HG03565 (cell line): ENCODE data around the gene GALNT6.

ENCODE experiments used
- ATAC-seq: cut with Tn5 transposase; IDR thresholded peaks from one replicate; pipeline ENCODE4 v1.9.1; 2021; ENCODE audit warnings: mild to moderate bottlenecking, moderate library complexity; ENCODE audit not compliant: unreplicated experiment

GALNT6 gene

DNA sequence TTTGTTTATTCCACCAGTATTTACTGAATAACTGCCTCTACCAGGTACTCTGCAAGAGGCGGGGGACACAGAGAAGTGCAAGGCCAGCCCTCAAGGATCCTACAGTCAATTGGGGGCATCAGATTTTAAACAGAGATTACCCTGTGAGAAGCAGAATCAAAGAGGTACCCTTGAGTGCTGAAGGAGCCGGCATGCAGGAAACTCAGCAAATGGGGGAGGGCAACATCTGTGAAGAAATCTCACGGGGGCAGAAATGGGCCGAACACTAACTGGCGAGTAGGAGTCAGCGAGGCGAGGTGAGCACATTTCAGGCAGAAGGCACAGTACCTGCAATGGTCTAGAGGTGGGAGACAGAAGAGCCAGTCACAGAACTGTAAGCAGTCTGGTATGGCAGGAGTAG, 9.0 kb downstream of the GALNT6 start:
- ATAC-seq = no peak

DNA sequence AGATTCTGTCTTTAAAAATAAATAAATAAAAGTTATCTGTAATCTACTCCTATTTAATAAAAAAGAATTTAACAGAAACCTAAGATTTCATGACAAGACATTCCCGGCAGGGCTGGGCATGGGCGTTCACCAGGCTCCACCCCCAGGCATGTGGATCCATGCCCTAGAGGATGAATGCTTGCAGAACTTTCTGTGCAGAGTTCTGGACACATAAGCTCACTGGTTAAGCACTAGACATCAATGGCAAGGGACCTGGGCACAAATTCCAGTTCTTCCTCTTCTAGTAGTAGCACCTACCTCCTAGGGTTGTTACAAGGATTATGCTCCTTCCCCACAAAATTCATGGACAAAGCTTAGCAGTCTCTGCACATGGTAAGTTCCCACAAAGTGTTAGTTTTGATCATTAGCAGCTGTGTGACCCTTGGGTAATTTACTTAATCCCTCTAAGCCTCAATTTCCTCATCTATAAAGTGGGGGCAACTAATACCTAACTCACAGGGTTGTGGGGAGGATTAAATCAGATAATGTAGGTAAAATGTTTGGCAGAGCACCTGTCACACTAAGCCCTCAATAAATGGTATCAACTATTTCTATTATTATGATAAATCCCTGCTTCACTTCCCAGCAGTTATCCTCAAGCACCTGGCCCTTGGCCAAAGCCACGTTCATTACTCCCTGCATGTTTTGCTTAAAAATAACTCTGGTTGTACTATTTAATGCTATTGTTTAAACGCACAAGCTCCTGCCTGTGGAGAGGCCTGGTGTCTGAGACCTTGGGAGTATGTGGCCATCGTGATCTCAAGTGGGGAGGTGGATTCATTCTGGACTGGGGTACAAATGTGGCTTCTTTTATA, 9.8 kb downstream of the GALNT6 start:
- no peak for ATAC-seq

DNA sequence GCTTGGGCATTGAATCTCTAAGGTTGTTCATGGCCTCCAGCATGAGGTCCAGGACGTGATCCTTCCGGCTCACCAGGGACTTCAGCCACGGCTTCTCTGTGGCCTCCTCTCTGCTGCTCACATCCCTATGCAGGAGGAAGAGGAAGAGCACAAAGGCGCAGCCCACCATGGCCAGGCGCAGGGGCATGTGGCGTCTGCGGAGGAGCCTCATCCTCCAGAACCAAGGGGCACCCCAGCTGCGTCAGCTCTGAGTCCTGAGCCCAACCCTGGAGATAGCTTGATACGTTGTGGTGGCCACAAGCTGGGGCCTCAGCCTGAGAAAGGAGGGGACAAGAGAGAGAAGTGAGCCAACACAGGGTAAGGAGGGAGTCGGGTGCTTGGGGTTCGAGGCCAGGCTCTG, 11.6 kb downstream of the GALNT6 start:
- ATAC-seq = no peak

DNA sequence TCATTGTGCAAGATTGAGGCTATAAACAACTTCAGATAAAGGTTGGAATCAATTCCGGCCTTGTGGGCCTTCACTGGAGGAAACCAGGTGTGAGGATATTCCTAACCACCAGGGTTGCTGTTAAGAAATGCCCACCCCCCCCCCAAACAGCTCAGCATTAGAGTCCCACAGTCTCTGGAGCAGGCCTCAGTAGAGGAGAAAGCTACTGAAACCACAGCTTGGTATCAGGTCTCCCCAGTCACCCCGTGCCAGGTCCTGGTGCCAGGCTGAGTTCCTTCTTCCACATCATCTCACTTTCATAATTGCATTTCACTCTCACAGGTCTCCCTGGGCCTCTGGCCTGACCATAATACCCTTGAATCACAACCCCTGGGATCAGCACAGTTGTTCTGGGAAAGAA, 12.5 kb downstream of the GALNT6 start:
- no peak for ATAC-seq

DNA sequence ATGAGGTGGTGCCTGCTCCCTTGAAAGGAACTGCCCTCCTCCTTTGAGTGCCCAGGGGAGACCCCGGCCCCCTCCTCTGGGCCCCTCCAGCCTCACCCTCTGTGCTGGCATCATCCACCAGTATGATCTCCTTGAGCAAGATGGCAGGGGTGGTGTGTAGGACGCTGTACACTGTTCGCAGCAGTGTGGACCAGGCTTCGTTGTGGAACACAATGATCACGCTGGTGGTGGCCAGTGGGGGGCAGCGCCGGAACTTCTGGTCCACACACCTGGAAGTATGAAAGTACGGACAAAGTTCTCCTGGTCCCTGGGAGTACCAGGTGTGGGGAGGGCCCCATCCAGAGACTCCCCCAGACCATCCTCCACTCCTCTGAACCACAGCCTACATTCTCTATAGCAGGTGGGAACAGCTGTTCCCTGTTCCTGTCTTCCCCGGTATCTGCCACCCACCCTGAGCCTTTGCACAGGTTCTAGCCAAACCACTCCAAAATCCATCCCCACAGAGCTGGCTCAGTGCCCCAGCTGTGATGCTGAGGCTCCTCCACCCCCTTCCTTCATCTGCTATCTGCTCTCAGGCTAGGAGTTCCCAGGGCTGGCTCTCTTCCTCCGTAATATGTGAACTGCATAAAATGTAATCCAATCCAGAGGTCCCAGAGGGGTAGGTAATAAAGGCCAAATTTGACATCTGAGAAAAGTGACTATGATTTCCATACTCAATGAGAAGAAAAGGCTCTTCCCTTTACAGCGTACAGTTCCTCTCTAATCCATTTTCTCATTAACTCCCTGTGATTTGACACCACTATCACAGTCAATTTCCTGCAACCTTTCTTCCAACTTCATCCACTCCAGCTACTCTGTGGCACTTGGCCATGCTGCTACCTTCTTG, 13.9 kb downstream of the GALNT6 start:
- no peak for ATAC-seq

DNA sequence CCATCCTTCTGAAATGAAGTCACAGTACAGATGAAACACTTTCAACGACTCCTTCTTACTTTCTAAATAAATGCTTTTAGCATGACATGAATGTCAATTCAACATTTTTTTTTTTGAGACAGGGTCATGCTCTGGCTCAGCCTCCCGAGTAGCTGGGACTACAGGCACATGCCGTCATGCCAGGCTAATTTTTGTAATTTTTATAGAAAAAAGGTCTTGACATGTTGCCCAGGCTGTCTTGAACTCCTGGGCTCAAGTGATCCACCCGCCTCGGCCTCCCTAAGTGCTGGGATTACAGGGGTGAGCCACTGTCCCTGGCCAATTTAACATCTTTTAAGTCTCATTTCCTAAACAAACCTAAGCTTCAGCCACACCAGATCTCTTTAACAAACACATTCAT, 16.4 kb downstream of the GALNT6 start:
- no peak for ATAC-seq

DNA sequence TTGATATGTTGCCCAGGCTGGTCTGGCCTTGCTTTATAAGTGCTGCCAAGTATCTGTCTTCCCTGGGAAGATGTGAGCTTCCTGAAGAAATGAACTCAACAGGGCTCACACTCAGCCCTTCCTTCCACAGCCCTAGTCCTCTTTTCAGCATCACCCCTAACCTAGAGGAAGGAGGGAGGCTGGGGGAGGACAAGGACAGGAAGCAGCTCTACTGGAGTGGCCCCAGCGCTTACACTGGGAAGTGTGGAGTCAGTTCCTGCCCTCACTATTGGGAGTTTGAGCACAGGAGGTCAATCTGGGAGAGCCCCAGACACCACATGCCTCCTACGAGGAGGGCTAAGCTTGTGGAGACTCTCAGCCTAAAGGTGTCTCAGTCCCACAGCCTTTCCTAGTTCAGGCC, 16.8 kb downstream of the GALNT6 start:
- ATAC-seq = no peak

DNA sequence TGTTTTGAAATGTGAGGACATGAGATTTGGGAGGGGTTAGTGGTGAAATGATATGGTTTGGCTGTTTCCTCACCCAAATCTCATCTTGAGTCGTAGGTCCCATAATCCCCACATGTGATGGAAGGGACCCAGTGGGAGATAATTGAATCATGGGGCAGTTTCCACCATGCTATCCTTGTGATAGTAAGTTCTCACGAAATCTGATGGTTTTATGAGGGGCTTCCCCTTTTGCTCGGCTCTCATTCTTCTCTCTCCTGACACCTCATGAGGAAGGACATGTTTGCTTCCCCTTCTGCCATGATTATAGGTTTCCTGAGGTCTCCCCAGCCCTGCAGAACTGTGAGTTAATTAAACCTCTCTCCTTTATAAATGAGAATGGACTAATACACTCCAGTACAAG, 18.0 kb downstream of the GALNT6 start:
- ATAC-seq = no peak

DNA sequence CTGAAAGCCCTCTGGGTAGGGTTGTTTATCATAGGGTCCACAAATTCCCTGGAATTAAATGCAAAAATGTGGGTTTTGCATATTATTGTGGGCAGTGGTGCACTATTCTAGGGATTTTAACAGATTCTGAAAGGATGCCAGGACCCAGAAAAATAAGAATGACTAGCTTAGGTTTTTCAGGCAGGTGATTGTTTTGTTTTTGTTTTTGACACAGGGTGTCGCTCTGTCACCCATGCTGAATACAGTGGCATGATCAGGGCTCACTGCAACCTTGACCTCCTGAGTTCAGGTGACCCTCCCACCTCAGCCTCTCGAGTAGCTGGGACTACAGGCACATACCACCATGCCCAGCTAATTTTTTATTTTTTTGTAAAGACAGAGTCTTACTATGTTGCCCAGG, 19.2 kb downstream of the GALNT6 start:
- no peak for ATAC-seq

DNA sequence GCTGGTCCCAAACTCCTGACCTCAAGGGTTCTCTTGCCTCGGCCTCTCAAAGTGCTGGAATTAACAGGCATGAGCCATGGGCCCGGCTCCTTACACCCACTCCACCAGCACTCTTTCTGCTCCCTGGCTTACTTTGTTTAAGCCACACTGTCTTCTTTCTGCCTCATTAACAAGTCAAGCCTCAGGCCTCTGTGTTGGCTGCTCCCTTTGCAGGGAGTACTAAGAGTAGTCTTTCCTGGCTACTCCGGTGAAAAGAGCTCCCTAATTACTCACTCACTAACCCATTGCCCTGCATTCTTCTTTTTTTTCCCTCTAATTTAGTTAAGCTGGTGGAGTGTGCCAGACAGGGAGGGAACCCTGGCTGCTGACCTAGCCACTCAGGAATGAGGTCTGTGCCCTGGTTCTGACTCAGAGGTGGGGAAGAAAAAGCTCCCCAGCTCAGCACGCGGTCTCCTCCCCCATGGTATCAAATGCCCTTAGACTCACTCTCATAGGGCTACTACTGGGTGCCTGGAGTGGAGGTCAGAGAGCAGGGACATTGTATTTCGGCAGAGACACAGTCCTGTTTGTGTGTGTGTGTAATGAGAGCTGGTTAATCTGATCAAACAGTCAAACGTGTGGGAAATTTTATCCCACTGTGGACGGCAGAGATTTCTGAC, 19.8 kb downstream of the GALNT6 start:
- no peak for ATAC-seq

DNA sequence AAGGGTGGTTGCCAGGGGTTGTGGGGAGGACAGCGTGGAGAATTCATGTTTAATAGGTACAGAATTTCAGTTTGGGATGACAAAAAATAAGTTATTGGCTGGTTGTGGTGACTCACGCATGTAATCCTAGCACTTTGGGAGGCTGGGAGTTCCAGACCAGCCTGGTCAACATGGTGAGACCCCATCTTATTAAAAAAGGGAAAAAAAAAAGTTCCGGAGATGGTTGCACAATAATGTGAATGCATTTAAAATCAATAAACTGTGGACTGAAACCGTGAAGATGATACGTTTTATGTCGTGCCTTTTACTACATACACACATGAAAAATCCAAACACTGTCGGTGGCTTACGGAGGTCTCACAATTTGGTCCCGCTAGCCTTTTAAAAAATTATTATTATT, 20.5 kb downstream of the GALNT6 start:
- ATAC-seq = no peak

DNA sequence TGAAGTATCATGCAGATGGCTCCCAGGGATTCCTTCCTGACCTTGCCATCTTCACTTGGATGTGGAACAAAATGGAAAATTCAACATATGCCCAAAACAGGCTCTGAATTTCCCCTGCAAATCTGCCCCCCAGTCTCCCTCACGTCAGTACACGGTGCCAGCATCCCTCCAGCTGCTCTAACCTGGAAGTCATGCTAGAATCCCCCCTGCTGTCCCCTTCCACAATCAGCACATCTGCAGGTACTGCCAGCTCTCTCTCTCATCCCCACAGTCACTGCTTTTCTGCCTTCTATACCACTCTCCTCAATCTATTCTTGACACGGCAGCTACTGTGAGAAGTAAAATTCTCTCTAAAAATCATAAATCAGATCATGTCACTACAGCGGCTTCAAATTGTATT, 21.6 kb downstream of the GALNT6 start:
- no peak for ATAC-seq

DNA sequence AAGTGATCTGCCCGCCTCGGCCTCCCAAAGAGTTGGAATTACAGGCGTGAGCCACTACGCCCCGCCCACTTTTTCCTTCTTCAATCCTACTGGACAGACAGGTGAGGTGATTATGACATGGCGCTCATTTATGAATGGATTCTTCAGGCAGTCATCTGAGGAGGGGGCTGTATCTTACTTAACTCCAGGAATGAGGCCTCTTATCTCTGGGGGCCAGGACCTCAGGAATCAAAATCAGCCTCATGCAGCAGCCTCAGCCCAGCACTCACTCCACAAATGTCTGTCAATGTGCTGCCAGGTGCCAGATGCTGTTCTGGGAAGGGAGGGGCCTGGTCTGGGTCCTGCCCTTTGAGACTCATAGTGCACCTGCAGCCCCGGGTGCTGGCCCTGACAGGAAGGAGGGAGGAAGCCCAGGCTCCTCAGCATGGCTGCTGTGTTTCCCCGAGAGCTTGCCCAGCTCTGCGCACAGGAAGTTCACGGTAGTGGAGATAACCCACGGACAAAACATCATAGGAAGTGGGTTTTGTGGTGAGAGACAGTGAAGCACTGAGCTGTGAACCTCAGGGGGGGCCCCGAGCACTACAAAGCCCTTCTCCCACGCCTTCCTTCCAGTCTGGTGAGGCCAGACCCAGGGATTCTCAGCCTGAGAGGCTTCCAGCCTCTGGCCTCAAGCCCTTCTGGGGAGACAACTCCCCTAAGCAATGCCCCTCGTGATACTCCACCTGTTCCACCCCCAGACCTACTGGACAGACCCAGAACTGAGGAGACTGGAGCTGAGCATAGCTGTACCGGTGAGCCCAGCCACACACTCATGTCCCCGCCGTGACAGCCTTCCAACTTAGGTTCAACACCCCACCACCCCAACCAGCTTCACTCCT, 22.3 kb downstream of the GALNT6 start:
- peak; percentile 97 for ATAC-seq

DNA sequence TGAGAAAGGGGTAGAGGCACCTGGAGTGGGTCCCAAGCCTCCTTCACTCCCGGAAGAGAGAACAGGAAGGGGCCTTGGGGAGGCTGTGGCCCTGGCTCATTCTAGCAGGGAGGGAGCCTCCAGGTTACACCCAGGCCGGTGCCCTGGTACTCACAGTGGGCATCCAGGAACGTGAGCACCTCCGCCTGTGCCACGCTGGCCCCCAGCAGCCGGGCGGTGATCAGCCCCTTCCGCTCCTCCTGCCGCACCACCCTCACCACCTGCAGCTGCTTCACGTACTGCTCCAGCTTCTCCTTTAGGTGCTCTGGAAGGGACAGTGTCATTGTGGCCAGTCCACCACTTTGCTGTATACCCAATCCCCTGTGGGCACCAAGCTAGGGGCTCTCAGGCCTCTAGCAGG, 25.9 kb downstream of the GALNT6 start:
- ATAC-seq = no peak

DNA sequence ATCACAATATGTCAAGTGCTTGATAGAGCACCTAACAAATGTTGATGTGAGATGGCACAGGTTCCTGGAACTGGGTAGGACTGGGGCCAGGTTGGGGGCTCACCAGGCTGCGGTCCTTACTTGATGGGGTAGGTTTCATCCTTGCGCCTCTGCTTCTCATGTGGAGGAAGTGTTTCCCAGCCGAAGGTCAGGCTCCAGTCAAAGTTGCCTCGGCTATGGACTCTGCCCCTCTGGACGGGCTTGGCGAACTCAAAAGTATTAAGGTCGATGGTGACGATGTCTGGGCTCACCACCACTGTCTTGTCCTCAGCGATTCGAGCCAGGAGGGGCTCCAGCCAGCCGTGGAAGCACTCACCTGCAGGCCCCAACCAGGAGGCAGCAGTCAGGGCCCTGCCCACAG, 27.2 kb downstream of the GALNT6 start:
- no peak for ATAC-seq

DNA sequence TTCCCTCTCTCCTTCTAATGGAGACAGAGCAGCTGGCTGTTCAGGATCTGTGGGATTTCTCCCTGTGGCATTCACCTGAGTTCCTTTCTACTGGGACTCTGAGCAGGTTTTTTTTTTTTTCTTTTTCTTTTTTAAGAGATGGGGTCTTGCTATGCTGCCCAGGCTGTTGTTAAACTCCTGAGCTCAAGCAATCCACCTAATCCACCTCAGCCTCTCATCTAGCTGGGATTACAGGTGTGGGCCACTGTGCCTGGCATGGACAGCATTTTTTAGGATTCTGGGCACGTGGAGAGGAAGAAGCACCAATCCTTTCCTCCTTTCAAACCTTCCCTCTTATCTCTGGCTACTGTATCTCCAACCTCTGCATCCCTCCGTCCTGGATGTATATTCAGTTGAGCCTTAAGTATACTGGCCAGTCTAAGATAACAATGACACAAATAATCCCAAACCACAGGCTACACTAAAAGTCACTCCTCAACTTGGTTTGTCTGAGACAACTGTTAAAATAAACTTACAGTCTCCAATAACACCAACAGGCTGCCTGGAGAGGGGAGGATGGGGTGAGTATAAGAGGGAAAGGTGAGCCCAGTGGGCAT, 28.4 kb downstream of the GALNT6 start:
- no peak for ATAC-seq

DNA sequence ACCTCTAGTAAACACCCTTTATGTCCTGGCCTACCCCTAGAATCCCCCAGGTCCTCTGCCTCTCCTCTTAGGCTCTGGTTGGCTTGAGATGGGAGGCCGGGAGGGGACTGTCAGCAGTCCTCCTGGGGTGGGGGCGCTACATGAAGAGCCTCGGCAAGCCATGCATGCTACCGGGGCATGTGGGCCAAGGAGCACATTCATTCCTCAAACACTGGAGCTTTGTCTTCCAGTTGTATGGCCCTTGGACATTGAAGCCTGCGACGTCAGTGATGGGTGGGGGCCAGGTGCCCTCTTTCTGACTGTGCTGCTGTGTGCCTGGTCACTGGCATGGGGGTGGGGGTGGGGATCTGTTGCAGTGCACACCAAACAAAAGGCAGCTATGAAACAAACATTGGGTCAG, 28.9 kb downstream of the GALNT6 start:
- ATAC-seq = no peak

DNA sequence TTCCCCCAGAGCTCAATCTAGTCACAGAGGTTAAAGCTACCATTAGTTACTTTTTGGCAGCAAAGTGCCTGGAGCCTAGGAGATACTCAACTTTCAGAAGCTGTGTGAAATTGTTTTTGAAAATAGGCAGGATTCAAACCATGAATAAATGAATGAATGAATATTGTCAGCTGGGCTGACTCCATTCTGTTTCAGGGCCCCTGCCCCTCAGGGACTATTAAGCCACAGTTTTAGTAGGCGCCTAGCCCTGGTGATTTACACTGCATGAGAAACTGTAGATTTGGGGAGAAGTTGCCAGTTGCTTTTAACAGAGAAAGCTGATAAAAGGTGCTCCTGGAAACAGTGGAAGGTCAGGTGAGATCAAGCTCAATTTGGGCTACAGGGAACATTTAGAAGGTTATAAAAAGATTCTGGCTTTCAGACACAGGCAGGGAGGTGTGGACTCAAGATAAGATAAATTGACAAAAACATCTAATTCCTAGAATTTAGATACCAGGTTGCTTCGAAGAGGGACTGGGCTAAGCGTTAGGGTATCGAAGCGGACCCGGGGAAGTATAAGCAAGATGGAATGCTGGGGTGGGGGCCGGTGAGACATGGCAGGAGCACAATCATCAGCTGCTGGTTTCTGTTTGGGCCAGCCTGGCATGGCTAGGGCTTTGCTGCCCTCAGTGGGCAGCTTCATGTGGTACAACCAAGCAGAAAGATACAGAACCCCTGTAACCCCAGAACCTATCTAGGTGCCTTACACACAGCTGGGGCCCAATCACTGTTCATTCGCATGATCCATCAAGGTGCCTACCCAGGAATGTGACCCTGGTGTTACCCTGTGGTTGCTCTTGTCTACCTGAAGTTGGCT, 29.8 kb downstream of the GALNT6 start:
- ATAC-seq = no peak

DNA sequence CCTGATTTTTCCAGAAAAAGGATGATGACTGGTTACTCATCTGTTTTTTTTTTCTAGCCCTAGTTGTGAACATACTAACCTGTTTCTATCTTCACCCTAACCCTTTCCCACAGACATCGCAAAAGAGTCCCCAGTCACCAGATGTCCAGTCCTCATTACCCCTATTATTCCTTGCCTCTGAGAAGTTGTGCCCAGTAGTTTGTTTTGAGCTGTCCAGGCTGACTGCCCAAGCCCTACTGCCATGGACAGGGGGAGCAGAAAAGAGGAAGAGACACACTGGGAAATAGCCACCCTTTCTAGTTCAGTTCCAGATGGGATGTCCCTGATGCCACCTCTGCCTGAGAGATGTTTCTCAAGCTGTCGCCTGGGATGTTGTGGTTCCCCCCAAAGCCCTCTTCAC, 30.9 kb downstream of the GALNT6 start:
- no peak for ATAC-seq
